ENCODE results near the gene SEC23A. TPM values are rescaled to one million over a fixed set of nuclear protein-coding genes. Genes with fewer than 3 reads are reported as not detected.
"Not testable (repeated sequence)": the region's sequence is repeated elsewhere in the genome, so short reads cannot be mapped to it uniquely, and the experiment has no call there.

SEC23A gene
- total and polyA plus RNA-seq, 3 donors from 2014 or later: 39.0 to 79.2 (median 52.4) TPM

GRCh38 chr14:39015964-39016577 is 87.0 kb downstream of the SEC23A start:
- H3K9me3 ChIP-seq: no peaks in the 10 kb centered on the region
- no peak overlapping the region for H3K27ac ChIP-seq
- WGBS, 2 donors: 87 to 88% methylated on average over 3 of the region's 3 CpGs
- intact Hi-C loops (cut with DNase I; ENCODE audit: low total_unique reads): no loop called here
- no peak for DNase-seq
- H3K4me3 ChIP-seq: no peak overlapping the region
- TF ChIP-seq POLR2A (IDR thresholded peaks at IDR 0.05): no peak
- TF ChIP-seq, protein P1, sequence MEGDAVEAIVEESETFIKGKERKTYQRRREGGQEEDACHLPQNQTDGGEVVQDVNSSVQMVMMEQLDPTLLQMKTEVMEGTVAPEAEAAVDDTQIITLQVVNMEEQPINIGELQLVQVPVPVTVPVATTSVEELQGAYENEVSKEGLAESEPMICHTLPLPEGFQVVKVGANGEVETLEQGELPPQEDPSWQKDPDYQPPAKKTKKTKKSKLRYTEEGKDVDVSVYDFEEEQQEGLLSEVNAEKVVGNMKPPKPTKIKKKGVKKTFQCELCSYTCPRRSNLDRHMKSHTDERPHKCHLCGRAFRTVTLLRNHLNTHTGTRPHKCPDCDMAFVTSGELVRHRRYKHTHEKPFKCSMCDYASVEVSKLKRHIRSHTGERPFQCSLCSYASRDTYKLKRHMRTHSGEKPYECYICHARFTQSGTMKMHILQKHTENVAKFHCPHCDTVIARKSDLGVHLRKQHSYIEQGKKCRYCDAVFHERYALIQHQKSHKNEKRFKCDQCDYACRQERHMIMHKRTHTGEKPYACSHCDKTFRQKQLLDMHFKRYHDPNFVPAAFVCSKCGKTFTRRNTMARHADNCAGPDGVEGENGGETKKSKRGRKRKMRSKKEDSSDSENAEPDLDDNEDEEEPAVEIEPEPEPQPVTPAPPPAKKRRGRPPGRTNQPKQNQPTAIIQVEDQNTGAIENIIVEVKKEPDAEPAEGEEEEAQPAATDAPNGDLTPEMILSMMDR (IDR thresholded peaks at IDR 0.05): no peak
- no peaks in the 10 kb centered on the region for H3K36me3 ChIP-seq (ENCODE audit: low read depth, missing control alignments)
- H3K4me1 ChIP-seq: no peaks in the 10 kb centered on the region
- no peaks in the 10 kb centered on the region for H3K27me3 ChIP-seq

GRCh38 chr14:39015360-39015961 is 87.6 kb downstream of the SEC23A start:
- intact Hi-C loops (cut with DNase I; ENCODE audit: low total_unique reads): no loop called here
- H3K4me3 ChIP-seq: no peak overlapping the region
- H3K9me3 ChIP-seq: no peaks in the 10 kb centered on the region
- H3K27me3 ChIP-seq: no peaks in the 10 kb centered on the region
- DNase-seq: peak; percentile 44
- no peak overlapping the region for H3K27ac ChIP-seq
- WGBS, 2 donors: 38 to 42% methylated on average over 5 of the region's 5 CpGs
- TF ChIP-seq POLR2A (IDR thresholded peaks at IDR 0.05): no peak
- TF ChIP-seq, protein P1 (IDR thresholded peaks at IDR 0.05): peak; percentile 32 to 59 (median 50)
- no peaks in the 10 kb centered on the region for H3K36me3 ChIP-seq (ENCODE audit: low read depth, missing control alignments)
- H3K4me1 ChIP-seq: no peaks in the 10 kb centered on the region

- DNase-seq: no peak
- intact Hi-C loops (cut with DNase I; ENCODE audit: low total_unique reads): no loop called here
- no peaks in the 10 kb centered on the region for H3K4me1 ChIP-seq
- H3K27me3 ChIP-seq: no peaks in the 10 kb centered on the region
- 79 to 83% methylated on average over 1 of the region's 1 CpG for WGBS, 2 donors
- H3K9me3 ChIP-seq: no peaks in the 10 kb centered on the region
- no peak overlapping the region for H3K27ac ChIP-seq
- TF ChIP-seq, protein P1 (IDR thresholded peaks at IDR 0.05): no peak
- no peak for TF ChIP-seq POLR2A (IDR thresholded peaks at IDR 0.05)
- no peak overlapping the region for H3K4me3 ChIP-seq
- no peaks in the 10 kb centered on the region for H3K36me3 ChIP-seq (ENCODE audit: low read depth, missing control alignments)
Observed at GRCh38 chr14:39014460-39014859, 88.6 kb downstream of the SEC23A start.

DNA sequence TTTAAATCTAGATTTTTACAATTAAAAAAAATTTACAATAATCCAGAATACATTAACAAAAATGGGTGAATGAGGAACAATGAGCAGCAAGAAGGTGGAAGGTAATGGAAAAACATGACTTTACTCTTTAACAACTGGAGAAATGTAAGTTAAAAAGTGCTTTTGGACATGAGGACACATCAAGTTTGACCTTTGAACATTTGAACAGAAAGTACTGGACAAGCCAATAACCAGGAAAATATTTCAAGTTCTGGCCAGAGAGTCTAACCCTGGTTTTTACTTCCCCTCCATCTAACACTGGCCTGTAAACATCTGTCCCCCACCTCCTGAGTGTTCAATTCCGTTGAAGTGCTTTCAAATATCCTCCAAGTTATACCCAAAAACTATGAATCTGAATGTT is 94.1 kb downstream of the SEC23A start:
- H3K9me3 ChIP-seq; H3K4me3 ChIP-seq; H3K4me1 ChIP-seq; H3K27me3 ChIP-seq; H3K36me3 ChIP-seq (ENCODE audit: low read depth, missing control alignments); H3K27ac ChIP-seq; intact Hi-C loops (cut with DNase I; ENCODE audit: low total_unique reads); DNase-seq: not testable (repeated sequence)
- 43 to 71% methylated on average over 1 of the region's 1 CpG for WGBS, 2 donors

- Histone ChIP-seq H3K4me3 (no peak overlapping the region), H3K27ac (no peak overlapping the region), H3K36me3 (ENCODE audit: low read depth, missing control alignments) (no peaks in the 10 kb centered on the region), H3K4me1 (no peaks in the 10 kb centered on the region), H3K9me3 (no peaks in the 10 kb centered on the region), H3K27me3 (no peaks in the 10 kb centered on the region)
- intact Hi-C loops (cut with DNase I; ENCODE audit: low total_unique reads): no loop called here
- no peak for DNase-seq
- no peak for TF ChIP-seq POLR2A (IDR thresholded peaks at IDR 0.05)
- TF ChIP-seq, protein P1 (IDR thresholded peaks at IDR 0.05): no peak
- WGBS, 2 donors: 89 to 94% methylated on average over 4 of the region's 4 CpGs
Observed at GRCh38 chr14:39006721-39007410, 96.2 kb downstream of the SEC23A start.
